ENCODE data around the gene CRIP1.

Gene CRIP1

GRCh38 chr14:105445901-105446845 is 40.5 kb upstream of the CRIP1 start:
- no peak for DNase-seq (ENCODE audit: low read depth)
- TF ChIP-seq CTCF (IDR thresholded peaks at IDR 0.05; ENCODE audit: control insufficient read depth, insufficient read depth, low read depth, low read length, missing control alignments), result no peak
- H3K4me3 ChIP-seq (ENCODE audit: control insufficient read depth, low read depth, low read length), result no peak overlapping the region

- no peak for DNase-seq (ENCODE audit: low read depth)
- H3K4me3 ChIP-seq (ENCODE audit: control insufficient read depth, low read depth, low read length), result no peak overlapping the region
- no peak for TF ChIP-seq CTCF (IDR thresholded peaks at IDR 0.05; ENCODE audit: control insufficient read depth, insufficient read depth, low read depth, low read length, missing control alignments)
Measured at GRCh38 chr14:105446971-105447370, 39.7 kb upstream of the CRIP1 start.

GRCh38 chr14:105447651-105448640 is 38.7 kb upstream of the CRIP1 start:
- no peak overlapping the region for H3K4me3 ChIP-seq (ENCODE audit: control insufficient read depth, low read depth, low read length)
- no peak for TF ChIP-seq CTCF (IDR thresholded peaks at IDR 0.05; ENCODE audit: control insufficient read depth, insufficient read depth, low read depth, low read length, missing control alignments)
- no peak for DNase-seq (ENCODE audit: low read depth)

GRCh38 chr14:105448706-105449111 is 38.0 kb upstream of the CRIP1 start:
- H3K4me3 ChIP-seq (ENCODE audit: control insufficient read depth, low read depth, low read length), result no peak overlapping the region
- TF ChIP-seq CTCF (IDR thresholded peaks at IDR 0.05; ENCODE audit: control insufficient read depth, insufficient read depth, low read depth, low read length, missing control alignments), result peak; percentile 88
- DNase-seq (ENCODE audit: low read depth), result no peak

GRCh38 chr14:105449276-105450122 is 37.2 kb upstream of the CRIP1 start:
- no peak for TF ChIP-seq CTCF (IDR thresholded peaks at IDR 0.05; ENCODE audit: control insufficient read depth, insufficient read depth, low read depth, low read length, missing control alignments)
- H3K4me3 ChIP-seq (ENCODE audit: control insufficient read depth, low read depth, low read length), result no peak overlapping the region
- DNase-seq (ENCODE audit: low read depth), result no peak

GRCh38 chr14:105450123-105450505 is 36.6 kb upstream of the CRIP1 start:
- no peak for DNase-seq (ENCODE audit: low read depth)
- no peak for TF ChIP-seq CTCF (IDR thresholded peaks at IDR 0.05; ENCODE audit: control insufficient read depth, insufficient read depth, low read depth, low read length, missing control alignments)
- no peak overlapping the region for H3K4me3 ChIP-seq (ENCODE audit: control insufficient read depth, low read depth, low read length)
